CD4-positive, alpha-beta memory T cell (primary cell): Measurements from ENCODE around the gene FOXG1. TPM values are rescaled to one million over a fixed set of nuclear protein-coding genes. Genes with fewer than 3 reads are reported as not detected.

Experiments used
- CTCF ChIA-PET: fragments of 350-600 bp; sonication (Branson Sonifier 250); formaldehyde crosslinking; loops from one replicate; lab custom pipeline; 2021; ENCODE audit warnings: inconsistent platforms; ENCODE audit not compliant: partially characterized antibody; lab: Charles Lee
- POLR2A ChIA-PET: fragments of 350-600 bp; sonication (Branson Sonifier 250); formaldehyde crosslinking; loops from one replicate; lab custom pipeline; 2021; ENCODE audit not compliant: partially characterized antibody; lab: Charles Lee
- DNase-seq, 5 donors: peaks; one replicate each; pipeline versions ENCODE4 v3.0.0 to v3.0.0-alpha.2; 2020 to 2022; ENCODE audit warnings: mixed read lengths in 1 of 5
- H3K27ac ChIP-seq: one replicate; pipeline ENCODE4 v1.7.0; 2013; ENCODE audit warnings: low read depth, low read length
- H3K27me3 ChIP-seq: 2 replicates; pipeline ENCODE4 v1.7.0; 2013; ENCODE audit warnings: mild to moderate bottlenecking, low read length, moderate library complexity; ENCODE audit not compliant: insufficient read depth
- H3K36me3 ChIP-seq: 2 replicates; pipeline ENCODE4 v1.7.0; 2013; ENCODE audit warnings: mild to moderate bottlenecking, low read length, moderate library complexity; ENCODE audit not compliant: insufficient read depth
- H3K4me1 ChIP-seq: 2 replicates; pipeline ENCODE4 v1.7.0; 2013; ENCODE audit warnings: mild to moderate bottlenecking, low read length, moderate library complexity; ENCODE audit not compliant: insufficient read depth
- H3K4me3 ChIP-seq, 2 donors: one replicate each; pipeline ENCODE4 v1.7.0; 2013; ENCODE audit warnings: low read length in 2 of 2, mild to moderate bottlenecking in 1 of 2
- H3K9me3 ChIP-seq, 2 donors: one replicate each; pipeline ENCODE4 v1.7.0; 2013; ENCODE audit warnings: low read length in 2 of 2, control low read depth in 1 of 2; ENCODE audit not compliant: control insufficient read depth in 1 of 2
- H3K27ac Mint-ChIP-seq, 7 donors: one replicate each; pipeline ENCODE4 v1.8.0; 2020 to 2021; ENCODE audit warnings: mixed read lengths in 7 of 7, mild to moderate bottlenecking in 6 of 7, inconsistent platforms in 3 of 7, moderate library complexity in 3 of 7
- H3K27me3 Mint-ChIP-seq, 2 donors: one replicate each; pipeline ENCODE4 v1.8.0; 2020 to 2021; ENCODE audit warnings: mixed read lengths in 2 of 2
- H3K36me3 Mint-ChIP-seq, 2 donors: one replicate each; pipeline ENCODE4 v1.8.0; 2020 to 2021; ENCODE audit warnings: mixed read lengths in 2 of 2, inconsistent platforms in 1 of 2, mild to moderate bottlenecking in 1 of 2
- H3K4me1 Mint-ChIP-seq, 4 donors: one replicate each; pipeline ENCODE4 v1.8.0; 2020 to 2021; ENCODE audit warnings: mixed read lengths in 4 of 4, mild to moderate bottlenecking in 1 of 4
- H3K4me3 Mint-ChIP-seq, 8 donors: one replicate each; pipeline ENCODE4 v1.8.0; 2020 to 2021; ENCODE audit warnings: mixed read lengths in 8 of 8, mild to moderate bottlenecking in 7 of 8, moderate library complexity in 6 of 8, inconsistent platforms in 3 of 8
- H3K9me3 Mint-ChIP-seq, 8 donors: one replicate each; pipeline ENCODE4 v1.8.0; 2020 to 2021; ENCODE audit warnings: mixed read lengths in 8 of 8, mild to moderate bottlenecking in 5 of 8, inconsistent platforms in 3 of 8, moderate library complexity in 1 of 8
- intact Hi-C: fragments of 100-400 bp; cut with micrococcal nuclease; formaldehyde crosslinking; loops from one replicate; pipeline ENCODE4 v1.15.1; 2023
- polyA plus RNA-seq, 2 donors: library from polyadenylated mRNA; unstranded; fragments of 300-500 nt; fragmentation: Illumina TruSeq; gene quantifications; one replicate each; pipeline ENCODE4 v1.2.3, GENCODE V29; 2021
- total RNA-seq, 2 experiments: library from RNA; stranded (reverse); gene quantifications; one replicate each; pipeline ENCODE4 v1.2.3, GENCODE V29; 2021

The FOXG1 gene
- total and polyA plus RNA-seq, 4 experiments from 2014 or later = not detected

DNA sequence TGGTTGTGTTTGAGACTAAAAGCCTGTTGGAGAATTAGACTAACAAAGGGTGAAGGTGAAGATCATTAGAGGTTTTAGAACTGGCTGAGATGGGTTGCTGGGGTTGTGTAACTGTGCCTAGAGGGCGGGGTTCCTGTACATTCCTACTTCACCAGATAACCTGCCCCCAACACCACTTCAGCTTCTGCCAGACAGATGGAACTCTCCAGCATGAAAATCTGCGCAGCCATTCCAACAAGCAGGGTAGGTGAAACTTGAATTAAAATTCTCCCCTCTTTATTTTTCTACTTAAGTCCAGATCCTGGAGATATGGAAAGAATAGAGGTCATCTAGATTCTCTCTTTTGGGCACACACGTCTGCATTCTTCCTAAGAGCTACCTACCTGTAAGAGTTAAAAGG, 6.0 kb downstream of the FOXG1 start:
- Mint-ChIP-seq H3K27ac (no peak overlapping the region), H3K27me3 (peaks cover 28 to 38% of the 10 kb centered on the region in 2 donors), H3K4me1 (peaks cover 0 to 6% (median 0%) of the 10 kb centered on the region in 4 donors), H3K4me3 (no peak overlapping the region), H3K36me3 (peaks cover 0 to 10% of the 10 kb centered on the region in 2 donors), H3K9me3 (peaks cover 0 to 45% (median 37%) of the 10 kb centered on the region in 8 donors)
- intact Hi-C loops = no loop called here
- POLR2A ChIA-PET = no interaction called here
- Histone ChIP-seq H3K9me3 (no peaks in the 10 kb centered on the region), H3K27ac (no peak overlapping the region), H3K27me3 (peaks cover 4% of the 10 kb centered on the region), H3K4me1 (no peaks in the 10 kb centered on the region), H3K36me3 (no peaks in the 10 kb centered on the region), H3K4me3 (no peak overlapping the region)
- CTCF ChIA-PET = no interaction called here
- no peak for DNase-seq

DNA sequence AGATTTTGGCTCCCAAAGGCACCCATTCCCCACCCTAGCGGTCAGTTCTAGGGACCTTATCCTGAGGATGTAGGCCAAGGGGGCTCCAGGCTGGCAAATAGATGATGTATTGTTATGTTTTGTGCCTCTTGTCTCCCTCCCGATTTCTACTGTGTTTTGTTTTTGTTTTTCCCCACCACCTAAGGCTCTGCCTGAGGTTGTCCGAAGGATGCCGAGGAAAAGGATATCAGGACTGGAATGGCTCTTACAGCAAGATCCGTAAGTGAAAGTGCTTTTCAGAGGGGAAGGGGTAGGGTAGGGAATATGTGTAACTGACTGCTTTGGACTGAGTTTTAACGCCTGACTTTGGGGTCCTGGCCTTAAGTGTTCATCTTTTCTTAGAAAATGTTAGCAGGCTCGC, 6.6 kb downstream of the FOXG1 start:
- H3K27ac Mint-ChIP-seq = no peak overlapping the region
- H3K27me3 ChIP-seq = peaks cover 4% of the 10 kb centered on the region

DNA sequence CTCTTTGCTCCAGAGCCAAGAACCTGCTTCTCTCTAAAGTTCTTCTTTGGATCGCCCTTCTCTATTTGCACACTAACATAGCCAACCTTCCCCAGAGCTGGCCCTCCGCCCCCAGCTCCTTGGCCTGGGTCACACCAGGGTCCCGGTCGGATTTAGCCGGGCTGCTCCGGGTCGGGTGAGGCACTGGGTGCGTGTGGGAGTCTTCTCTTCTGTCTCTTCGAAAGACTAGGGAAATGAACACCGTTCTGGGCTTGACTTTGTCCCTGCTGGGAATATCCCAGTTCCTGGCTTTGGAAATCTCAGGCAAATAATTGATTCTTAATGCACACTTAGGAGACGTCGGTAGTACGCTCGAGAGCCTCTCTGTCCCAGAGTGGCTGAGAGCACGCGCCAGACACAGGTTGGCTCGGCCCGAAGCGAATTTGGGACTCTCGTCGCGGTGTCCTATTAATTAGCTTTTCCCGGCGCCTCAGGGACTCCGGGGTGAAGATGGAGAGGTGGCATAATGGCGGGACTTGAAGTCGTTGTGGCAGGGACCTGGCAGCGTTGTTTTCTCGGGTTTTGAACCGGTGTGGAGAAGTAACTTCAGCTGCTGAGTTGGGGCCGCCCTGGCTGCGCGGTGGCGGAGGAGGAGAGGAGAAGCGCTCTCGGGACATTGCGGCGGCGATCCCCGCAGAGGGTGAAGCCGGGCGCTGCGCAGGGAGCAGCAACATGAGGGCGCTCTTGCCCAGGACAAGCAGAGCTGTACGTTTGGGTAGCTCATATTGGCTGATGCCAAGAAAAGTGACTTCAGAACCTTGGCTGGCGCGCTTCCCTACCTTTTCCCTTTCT, 7.5 kb downstream of the FOXG1 start:
- Histone ChIP-seq H3K36me3 (no peaks in the 10 kb centered on the region), H3K4me1 (no peaks in the 10 kb centered on the region), H3K4me3 (no peak overlapping the region), H3K27ac (no peak overlapping the region), H3K9me3 (no peaks in the 10 kb centered on the region), H3K27me3 (no peaks in the 10 kb centered on the region)
- Mint-ChIP-seq H3K27me3 (peaks cover 21 to 25% of the 10 kb centered on the region in 2 donors), H3K9me3 (peaks cover 0 to 49% (median 30%) of the 10 kb centered on the region in 8 donors), H3K27ac (no peak overlapping the region), H3K4me1 (no peaks in the 10 kb centered on the region), H3K4me3 (no peak overlapping the region), H3K36me3 (peaks cover 0 to 10% of the 10 kb centered on the region in 2 donors)
- CTCF ChIA-PET = no interaction called here
- POLR2A ChIA-PET = no interaction called here
- intact Hi-C loops = no loop called here
- DNase-seq = no peak

More for the DNA sequence above, 6.6 kb downstream of the FOXG1 start:
- intact Hi-C loops = no loop called here
- peaks cover 28 to 32% of the 10 kb centered on the region in 2 donors for H3K27me3 Mint-ChIP-seq
- DNase-seq = no peak
- peaks cover 0 to 51% (median 36%) of the 10 kb centered on the region in 8 donors for H3K9me3 Mint-ChIP-seq
- Histone ChIP-seq H3K9me3 (no peaks in the 10 kb centered on the region), H3K4me3 (no peak overlapping the region), H3K27ac (no peak overlapping the region), H3K36me3 (no peaks in the 10 kb centered on the region), H3K4me1 (no peaks in the 10 kb centered on the region)
- peaks cover 0 to 6% (median 0%) of the 10 kb centered on the region in 4 donors for H3K4me1 Mint-ChIP-seq
- ChIA-PET POLR2A (no interaction called here), CTCF (no interaction called here)
- H3K36me3 Mint-ChIP-seq = peaks cover 0 to 10% of the 10 kb centered on the region in 2 donors
- no peak overlapping the region for H3K4me3 Mint-ChIP-seq

GRCh38 chr14:28774764-28775735, 8.5 kb downstream of the FOXG1 start:
- no peak overlapping the region for H3K4me3 ChIP-seq
- ChIA-PET POLR2A (no interaction called here), CTCF (no interaction called here)
- DNase-seq = no peak
- H3K9me3 ChIP-seq = no peaks in the 10 kb centered on the region
- peaks cover 0 to 51% (median 31%) of the 10 kb centered on the region in 8 donors for H3K9me3 Mint-ChIP-seq
- H3K27ac Mint-ChIP-seq = no peak overlapping the region
- intact Hi-C loops = no loop called here
- peaks cover 0 to 10% of the 10 kb centered on the region in 2 donors for H3K36me3 Mint-ChIP-seq
- no peaks in the 10 kb centered on the region for H3K36me3 ChIP-seq
- H3K4me1 ChIP-seq = no peaks in the 10 kb centered on the region
- peak overlapping the region in 1 of 8 donors; percentile 8 for H3K4me3 Mint-ChIP-seq
- H3K27me3 ChIP-seq = no peaks in the 10 kb centered on the region
- peaks cover 23 to 25% of the 10 kb centered on the region in 2 donors for H3K27me3 Mint-ChIP-seq
- H3K27ac ChIP-seq = no peak overlapping the region
- H3K4me1 Mint-ChIP-seq = no peaks in the 10 kb centered on the region

DNA sequence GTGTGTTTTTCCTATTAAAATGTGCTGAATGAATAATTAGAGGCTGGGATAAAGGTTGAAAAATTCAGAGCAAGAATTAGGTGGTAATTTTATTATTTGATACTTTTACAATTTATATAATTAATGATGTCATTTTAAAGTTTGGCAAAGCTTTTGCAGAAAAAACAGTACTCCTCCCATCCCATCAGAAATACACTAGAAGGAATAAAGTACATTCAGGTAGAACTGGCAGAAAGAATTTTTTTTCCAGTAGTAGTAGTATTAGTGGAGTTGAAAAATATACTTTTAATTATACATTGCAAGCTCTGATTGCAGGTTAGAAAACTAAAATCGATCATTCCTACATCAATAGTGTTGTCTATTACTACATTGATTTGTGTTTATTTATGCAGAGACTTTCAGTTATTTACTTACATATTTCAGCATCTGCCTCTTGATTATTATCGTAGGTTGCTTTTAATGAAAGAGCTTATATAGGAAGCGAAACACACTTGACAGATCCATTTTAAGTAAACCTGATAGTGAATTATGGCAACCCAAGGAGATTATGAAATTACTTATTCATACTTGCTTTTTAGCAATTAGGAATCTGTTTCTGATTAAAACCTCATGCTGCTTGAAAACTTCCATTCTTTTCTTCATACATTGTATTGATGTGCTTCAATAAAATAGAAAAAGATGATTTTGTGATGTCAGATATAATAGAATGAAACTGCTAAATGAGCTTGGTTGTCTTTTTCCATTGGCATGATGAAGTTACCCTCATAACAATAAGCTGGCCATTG, 10.1 kb downstream of the FOXG1 start:
- H3K4me3 Mint-ChIP-seq = no peak overlapping the region
- POLR2A ChIA-PET = no interaction called here
- H3K4me3 ChIP-seq = no peak overlapping the region
- no peaks in the 10 kb centered on the region for H3K36me3 ChIP-seq
- peaks cover 20 to 21% of the 10 kb centered on the region in 2 donors for H3K27me3 Mint-ChIP-seq
- no peaks in the 10 kb centered on the region for H3K4me1 ChIP-seq
- CTCF ChIA-PET = no interaction called here
- H3K27ac Mint-ChIP-seq = no peak overlapping the region
- H3K9me3 ChIP-seq = no peaks in the 10 kb centered on the region
- H3K9me3 Mint-ChIP-seq = peaks cover 0 to 52% (median 33%) of the 10 kb centered on the region in 8 donors
- H3K27ac ChIP-seq = no peak overlapping the region
- DNase-seq = no peak
- H3K27me3 ChIP-seq = no peaks in the 10 kb centered on the region
- intact Hi-C loops = no loop called here
- peaks cover 0 to 10% of the 10 kb centered on the region in 2 donors for H3K36me3 Mint-ChIP-seq
- H3K4me1 Mint-ChIP-seq = no peaks in the 10 kb centered on the region

DNA sequence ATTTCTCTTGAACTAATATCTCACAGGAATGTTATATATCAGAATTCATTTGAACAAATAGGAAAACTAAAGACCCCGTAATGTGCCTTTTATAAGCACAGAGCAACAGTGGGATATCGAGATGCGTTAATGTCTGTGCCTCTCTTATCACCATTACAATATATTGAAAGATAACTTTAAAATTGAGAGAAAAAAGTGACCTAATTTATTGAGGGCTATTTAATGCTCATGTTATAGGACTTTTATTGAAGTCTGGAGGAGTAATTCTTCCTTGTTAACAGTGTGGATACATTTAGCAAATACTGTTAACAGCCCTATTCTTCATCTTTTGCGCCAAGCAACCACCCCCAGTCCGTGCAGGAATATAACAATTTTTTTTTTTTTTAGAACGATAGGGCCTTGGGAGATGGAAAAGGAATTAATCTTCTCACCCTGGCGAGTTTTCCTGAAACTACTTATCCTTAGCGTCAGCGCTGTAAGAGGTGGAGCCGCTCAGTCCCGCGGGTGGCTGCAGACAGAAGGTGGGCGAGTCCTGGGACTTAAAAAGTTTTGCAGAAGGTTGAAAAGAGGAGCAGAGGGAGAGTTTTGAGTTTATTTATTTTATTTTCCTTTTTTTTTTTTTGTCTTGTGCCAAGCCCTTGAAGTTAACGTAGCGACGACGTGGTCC, 11.0 kb downstream of the FOXG1 start:
- no peak overlapping the region for H3K4me3 Mint-ChIP-seq
- H3K27ac Mint-ChIP-seq = no peak overlapping the region
- Histone ChIP-seq H3K27me3 (no peaks in the 10 kb centered on the region), H3K4me1 (no peaks in the 10 kb centered on the region), H3K9me3 (no peaks in the 10 kb centered on the region), H3K36me3 (no peaks in the 10 kb centered on the region), H3K4me3 (no peak overlapping the region), H3K27ac (no peak overlapping the region)
- no peaks in the 10 kb centered on the region for H3K4me1 Mint-ChIP-seq
- H3K27me3 Mint-ChIP-seq = peaks cover 20 to 21% of the 10 kb centered on the region in 2 donors
- peaks cover 0 to 10% of the 10 kb centered on the region in 2 donors for H3K36me3 Mint-ChIP-seq
- intact Hi-C loops = no loop called here
- no peak for DNase-seq
- H3K9me3 Mint-ChIP-seq = peaks cover 0 to 53% (median 32%) of the 10 kb centered on the region in 8 donors
- ChIA-PET CTCF (no interaction called here), POLR2A (no interaction called here)
